ENCODE measurements around the gene SPOCK1. TPM values are rescaled to one million over a fixed set of nuclear protein-coding genes. Genes with fewer than 3 reads are reported as not detected.

SPOCK1 gene
- total and polyA plus RNA-seq, 7 donors, result 4.2 to 52.7 (median 16.0) TPM

DNA sequence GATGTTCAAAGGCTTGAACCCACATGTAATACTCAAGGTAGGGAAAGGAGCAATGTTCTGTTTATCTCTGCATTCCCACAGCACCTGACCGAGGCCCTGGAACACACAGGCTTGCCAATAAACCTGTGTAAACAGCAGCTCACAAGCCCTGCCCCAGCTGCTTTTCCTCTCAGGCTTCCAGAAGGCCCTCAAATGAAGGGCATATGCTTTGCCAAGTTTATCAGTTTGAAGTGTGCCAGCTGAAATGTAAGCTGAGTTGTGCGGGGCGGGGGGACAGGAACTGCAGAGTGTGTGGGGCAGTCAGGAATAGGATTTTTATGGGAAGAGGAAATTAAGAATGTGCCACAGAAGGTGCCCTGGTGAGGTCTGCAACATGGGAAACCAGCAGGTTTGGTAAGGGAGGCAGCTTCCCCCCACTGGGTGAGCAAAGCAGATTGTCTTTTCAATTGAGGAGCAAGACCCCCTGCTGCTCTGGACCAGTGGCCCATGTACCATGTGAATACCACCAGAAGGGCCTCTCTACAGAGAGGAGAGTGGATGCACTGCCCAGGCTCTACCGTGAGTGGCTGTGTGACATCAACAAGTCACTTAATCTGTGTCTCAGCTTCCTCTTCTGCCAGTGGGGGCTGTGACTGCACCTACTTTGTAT, 194.8 kb downstream of the SPOCK1 start:
- TF ChIP-seq, protein P1, sequence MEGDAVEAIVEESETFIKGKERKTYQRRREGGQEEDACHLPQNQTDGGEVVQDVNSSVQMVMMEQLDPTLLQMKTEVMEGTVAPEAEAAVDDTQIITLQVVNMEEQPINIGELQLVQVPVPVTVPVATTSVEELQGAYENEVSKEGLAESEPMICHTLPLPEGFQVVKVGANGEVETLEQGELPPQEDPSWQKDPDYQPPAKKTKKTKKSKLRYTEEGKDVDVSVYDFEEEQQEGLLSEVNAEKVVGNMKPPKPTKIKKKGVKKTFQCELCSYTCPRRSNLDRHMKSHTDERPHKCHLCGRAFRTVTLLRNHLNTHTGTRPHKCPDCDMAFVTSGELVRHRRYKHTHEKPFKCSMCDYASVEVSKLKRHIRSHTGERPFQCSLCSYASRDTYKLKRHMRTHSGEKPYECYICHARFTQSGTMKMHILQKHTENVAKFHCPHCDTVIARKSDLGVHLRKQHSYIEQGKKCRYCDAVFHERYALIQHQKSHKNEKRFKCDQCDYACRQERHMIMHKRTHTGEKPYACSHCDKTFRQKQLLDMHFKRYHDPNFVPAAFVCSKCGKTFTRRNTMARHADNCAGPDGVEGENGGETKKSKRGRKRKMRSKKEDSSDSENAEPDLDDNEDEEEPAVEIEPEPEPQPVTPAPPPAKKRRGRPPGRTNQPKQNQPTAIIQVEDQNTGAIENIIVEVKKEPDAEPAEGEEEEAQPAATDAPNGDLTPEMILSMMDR (IDR thresholded peaks at IDR 0.05), result no peak
- H3K27me3 ChIP-seq (ENCODE audit: insufficient read depth in 3 of 3, low read length in 2 of 3), result no peaks in the 10 kb centered on the region
- intact Hi-C loops (cut with DNase I), result no loop called here
- ATAC-seq, result peak; percentile 41 to 60 (median 54)
- no peaks in the 10 kb centered on the region for H3K9me3 ChIP-seq
- no peak overlapping the region for H3K4me3 ChIP-seq
- no peak for DNase-seq
- WGBS, 3 donors, result 26 to 34% (median 29%) methylated on average over 4 of the region's 4 CpGs
- no peaks in the 10 kb centered on the region for H3K36me3 ChIP-seq (ENCODE audit: insufficient read depth in 1 of 2, low read depth in 1 of 2)
- H3K27ac ChIP-seq, result no peak overlapping the region
- H3K4me1 ChIP-seq, result peaks cover 6% of the 10 kb centered on the region

DNA sequence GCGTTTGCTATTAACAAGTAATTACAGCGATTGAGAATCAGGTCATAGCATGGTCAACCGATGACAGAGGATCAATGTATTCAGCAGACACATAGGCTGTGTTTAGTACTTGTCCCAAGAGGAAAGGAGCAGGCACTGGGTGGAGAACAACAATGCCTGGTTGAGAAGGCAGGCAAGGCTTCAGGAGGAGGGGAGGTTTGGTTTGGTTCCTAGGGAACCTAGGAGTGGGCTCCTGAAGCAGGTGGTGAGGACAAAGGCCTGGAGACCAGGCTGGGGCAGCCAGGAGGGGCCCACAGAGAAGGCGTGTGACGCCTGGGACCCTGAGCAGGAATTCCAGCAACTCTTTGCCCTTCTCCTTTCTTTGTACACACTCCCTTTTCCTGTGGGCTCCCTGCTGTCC, 195.6 kb downstream of the SPOCK1 start:
- ATAC-seq, result no peak
- WGBS, 3 donors, result 90 to 91% (median 91%) methylated on average over 5 of the region's 5 CpGs
- Histone ChIP-seq H3K36me3 (ENCODE audit: insufficient read depth in 1 of 2, low read depth in 1 of 2) (no peaks in the 10 kb centered on the region), H3K4me3 (no peak overlapping the region), H3K4me1 (peaks cover 6% of the 10 kb centered on the region), H3K9me3 (no peaks in the 10 kb centered on the region), H3K27me3 (ENCODE audit: insufficient read depth in 3 of 3, low read length in 2 of 3) (no peaks in the 10 kb centered on the region), H3K27ac (no peak overlapping the region)
- TF ChIP-seq, protein P1 (IDR thresholded peaks at IDR 0.05), result no peak
- intact Hi-C loops (cut with DNase I), result no loop called here
- no peak for DNase-seq

DNA sequence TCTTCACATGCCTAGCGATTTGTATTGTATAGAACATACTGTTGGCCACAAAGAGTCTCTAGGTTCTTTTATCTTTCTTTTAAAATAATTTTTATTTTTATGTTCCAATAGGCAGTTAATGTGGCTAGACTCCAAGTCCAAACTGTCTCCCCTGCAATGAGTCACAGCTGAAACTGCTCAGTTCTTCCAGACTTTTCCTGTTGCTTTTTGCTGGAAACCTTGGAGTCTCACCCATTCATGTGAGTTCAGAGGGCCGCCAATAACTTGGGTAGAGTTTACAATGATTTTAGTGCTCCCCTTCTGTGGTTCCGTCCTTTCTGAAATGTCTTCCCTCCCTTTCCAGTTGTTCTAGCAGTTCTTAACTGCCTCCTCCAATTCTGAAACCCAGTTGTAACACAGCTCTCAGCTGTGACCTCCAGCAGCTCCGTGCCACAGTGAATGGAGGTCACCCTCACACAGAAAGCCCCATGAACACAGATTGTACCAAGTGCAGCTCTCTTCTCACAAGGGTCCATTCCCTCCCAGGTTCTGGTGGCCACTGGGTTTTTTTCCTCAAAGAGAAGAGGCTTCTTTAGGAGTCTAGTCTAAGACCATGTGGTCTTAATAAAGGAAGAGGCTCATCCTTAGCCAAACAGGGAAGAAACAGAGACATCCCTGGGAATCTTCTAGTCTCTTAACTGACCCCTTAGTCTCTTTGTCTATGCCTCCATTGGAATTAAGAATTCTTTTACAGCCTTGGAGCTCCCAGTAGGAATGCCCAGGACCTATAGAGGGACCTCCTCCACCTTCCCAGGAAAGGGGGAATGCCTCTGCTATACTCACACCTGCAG, 198.5 kb downstream of the SPOCK1 start:
- Histone ChIP-seq H3K4me1 (peaks cover 6% of the 10 kb centered on the region), H3K9me3 (no peaks in the 10 kb centered on the region), H3K27me3 (ENCODE audit: insufficient read depth in 3 of 3, low read length in 2 of 3) (no peaks in the 10 kb centered on the region), H3K4me3 (no peak overlapping the region), H3K36me3 (ENCODE audit: insufficient read depth in 1 of 2, low read depth in 1 of 2) (no peaks in the 10 kb centered on the region), H3K27ac (no peak overlapping the region)
- no peak for DNase-seq
- ATAC-seq, result no peak
- TF ChIP-seq, protein P1 (IDR thresholded peaks at IDR 0.05), result no peak
- intact Hi-C loops (cut with DNase I), result no loop called here
- WGBS, 3 donors, result 62 to 78% (median 65%) methylated on average over 4 of the region's 4 CpGs

DNA sequence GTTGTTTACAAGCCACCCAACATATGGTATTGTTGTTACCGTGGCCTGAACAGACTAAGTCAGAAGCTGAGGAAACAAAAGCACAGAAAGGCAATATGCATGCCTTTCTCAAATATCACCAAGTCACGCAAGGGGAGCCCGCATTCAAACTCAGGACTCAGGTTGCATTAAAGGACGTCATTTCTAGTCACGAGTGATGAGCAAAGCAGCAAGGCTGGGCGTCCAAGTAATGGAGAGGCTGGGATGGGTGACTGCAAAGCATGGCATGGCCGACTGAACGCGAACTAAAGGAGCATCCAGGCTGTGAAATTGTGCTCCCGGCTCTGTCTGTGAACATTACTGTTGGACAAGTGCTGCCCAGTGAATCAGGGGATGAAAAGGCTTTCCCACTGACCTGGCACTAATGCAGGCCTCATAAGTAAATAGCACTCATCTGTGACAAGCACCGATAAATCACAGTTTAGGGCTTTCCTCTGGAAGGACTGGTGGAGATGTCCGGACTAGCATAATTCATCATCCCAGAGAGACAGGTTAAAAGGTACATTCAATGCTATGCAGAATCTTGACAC, 202.8 kb downstream of the SPOCK1 start:
- Histone ChIP-seq H3K9me3 (no peaks in the 10 kb centered on the region), H3K4me3 (no peak overlapping the region), H3K36me3 (ENCODE audit: insufficient read depth in 1 of 2, low read depth in 1 of 2) (no peaks in the 10 kb centered on the region), H3K4me1 (no peaks in the 10 kb centered on the region), H3K27ac (peak overlapping the region; percentile 15), H3K27me3 (ENCODE audit: insufficient read depth in 3 of 3, low read length in 2 of 3) (no peaks in the 10 kb centered on the region)
- DNase-seq, result peak in 1 of 2 donors; percentile 21
- 36 to 55% (median 43%) methylated on average over 12 of the region's 12 CpGs for WGBS, 3 donors
- TF ChIP-seq, protein P1 (IDR thresholded peaks at IDR 0.05), result no peak
- intact Hi-C loops (cut with DNase I), result no loop called here
- ATAC-seq, result peak; percentile 73 to 85 (median 77)
